ENCODE results near the gene ZSWIM1.

The ZSWIM1 gene

GRCh38 chr20:45905505-45906079 lies 24.6 kb downstream of the ZSWIM1 start:
- no peaks in the 10 kb centered on the region for H3K9me3 ChIP-seq (replicated peaks in 1 of 11)
- H3K9ac ChIP-seq: peak overlapping the region in 1 of 11 experiments; percentile 9; a peak in 1 of 22 replicates
- H3K4me1 ChIP-seq: peaks cover 37 to 65% (median 53%) of the 10 kb centered on the region in 10 experiments
- no peak overlapping the region for H3K4me2 ChIP-seq
- H3K4me3 ChIP-seq: no peak overlapping the region
- no peaks in the 10 kb centered on the region for H3K27me3 ChIP-seq
- H3K36me3 ChIP-seq: peaks cover 0 to 86% (median 7%) of the 10 kb centered on the region in 11 experiments; a peak in 9 of 22 replicates
- peaks cover 0 to 64% (median 0%) of the 10 kb centered on the region in 11 experiments; a peak in 4 of 22 replicates for H4K20me1 ChIP-seq
- H3K27ac ChIP-seq: 0 out of 22 replicates have a peak overlapping the region, but pooled peaks of 1 of the 11 experiments have one; percentile 3
- no peak for TF ChIP-seq Cebpa-rat (IDR thresholded peaks at IDR 0.05)

GRCh38 chr20:45907219-45907948 lies 26.4 kb downstream of the ZSWIM1 start:
- no peak overlapping the region for H3K4me2 ChIP-seq
- peak overlapping the region in 1 of 11 experiments; percentile 8; a peak in 1 of 22 replicates for H3K9ac ChIP-seq
- H4K20me1 ChIP-seq: peaks cover 0 to 48% (median 0%) of the 10 kb centered on the region in 11 experiments; a peak in 3 of 22 replicates
- H3K36me3 ChIP-seq: peaks cover 0 to 68% (median 0%) of the 10 kb centered on the region in 11 experiments; a peak in 4 of 22 replicates
- peaks cover 0 to 14% (median 14%) of the 10 kb centered on the region in 11 experiments; a peak in 20 of 22 replicates for H3K27me3 ChIP-seq
- H3K9me3 ChIP-seq (replicated peaks in 1 of 11): no peaks in the 10 kb centered on the region
- H3K4me1 ChIP-seq: peaks cover 45 to 61% (median 54%) of the 10 kb centered on the region in 10 experiments
- TF ChIP-seq Cebpa-rat (IDR thresholded peaks at IDR 0.05): no peak
- H3K27ac ChIP-seq: no peak overlapping the region
- no peak overlapping the region for H3K4me3 ChIP-seq

GRCh38 chr20:45908084-45908483 lies 27.1 kb downstream of the ZSWIM1 start:
- peaks cover 46 to 60% (median 53%) of the 10 kb centered on the region in 10 experiments for H3K4me1 ChIP-seq

GRCh38 chr20:45909336-45909808 lies 28.3 kb downstream of the ZSWIM1 start:
- Histone ChIP-seq H4K20me1 (peaks cover 0 to 30% (median 0%) of the 10 kb centered on the region in 11 experiments; a peak in 3 of 22 replicates), H3K9ac (peak overlapping the region in 4 of 11 experiments; percentile 16 to 49 (median 36); a peak in 3 of 22 replicates), H3K9me3 (replicated peaks in 1 of 11) (no peaks in the 10 kb centered on the region), H3K27me3 (peaks cover 0 to 31% (median 19%) of the 10 kb centered on the region in 11 experiments; a peak in 20 of 22 replicates), H3K36me3 (peaks cover 0 to 48% (median 0%) of the 10 kb centered on the region in 11 experiments; a peak in 4 of 22 replicates), H3K4me1 (peaks cover 43 to 62% (median 51%) of the 10 kb centered on the region in 10 experiments), H3K4me2 (peak overlapping the region; percentile 57 to 99 (median 81)), H3K4me3 (peak overlapping the region in 1 of 10 experiments; percentile 1; a peak in 1 of 20 replicates), H3K27ac (peak overlapping the region in 9 of 11 experiments; percentile 55 to 74 (median 70); a peak in 16 of 22 replicates)
- TF ChIP-seq Cebpa-rat (IDR thresholded peaks at IDR 0.05): no peak

More at GRCh38 chr20:45908084-45908483, 27.1 kb downstream of the ZSWIM1 start:
- no peak overlapping the region for H3K4me3 ChIP-seq
- H4K20me1 ChIP-seq: peaks cover 0 to 41% (median 0%) of the 10 kb centered on the region in 11 experiments; a peak in 3 of 22 replicates
- peaks cover 0 to 61% (median 0%) of the 10 kb centered on the region in 11 experiments; a peak in 4 of 22 replicates for H3K36me3 ChIP-seq
- H3K27ac ChIP-seq: no peak overlapping the region; a peak in 1 of 22 replicates
- peak overlapping the region in 1 of 11 experiments; percentile 8; a peak in 1 of 22 replicates for H3K9ac ChIP-seq
- no peak for TF ChIP-seq Cebpa-rat (IDR thresholded peaks at IDR 0.05)
- peaks cover 0 to 20% (median 19%) of the 10 kb centered on the region in 11 experiments; a peak in 20 of 22 replicates for H3K27me3 ChIP-seq
- H3K4me2 ChIP-seq: peak overlapping the region in 1 of 11 experiments; percentile 16; a peak in 1 of 22 replicates
- H3K9me3 ChIP-seq (replicated peaks in 1 of 11): no peaks in the 10 kb centered on the region

- Histone ChIP-seq H3K9me3 (replicated peaks in 1 of 11) (no peaks in the 10 kb centered on the region), H3K4me3 (peak overlapping the region in 7 of 10 experiments; percentile 1 to 54 (median 36); a peak in 12 of 20 replicates), H4K20me1 (peaks cover 0 to 23% (median 0%) of the 10 kb centered on the region in 11 experiments; a peak in 2 of 22 replicates), H3K9ac (peak overlapping the region in 8 of 11 experiments; percentile 20 to 49 (median 34); a peak in 10 of 22 replicates), H3K27me3 (peaks cover 0 to 31% (median 19%) of the 10 kb centered on the region in 11 experiments; a peak in 20 of 22 replicates), H3K4me2 (peak overlapping the region; percentile 57 to 99 (median 81)), H3K27ac (peak overlapping the region in 10 of 11 experiments; percentile 38 to 74 (median 69); a peak in 19 of 22 replicates), H3K36me3 (peaks cover 0 to 41% (median 0%) of the 10 kb centered on the region in 11 experiments; a peak in 4 of 22 replicates), H3K4me1 (peaks cover 36 to 62% (median 47%) of the 10 kb centered on the region in 10 experiments)
- TF ChIP-seq Cebpa-rat (IDR thresholded peaks at IDR 0.05): no peak
Measured at GRCh38 chr20:45909817-45910669, 29.0 kb downstream of the ZSWIM1 start.

- peak overlapping the region; percentile 60 to 80 (median 73); a peak in 21 of 22 replicates for H3K9ac ChIP-seq
- peak in 9 of 11 experiments; percentile 7 to 85 (median 80); a peak in 15 of 22 replicates for TF ChIP-seq Cebpa-rat (IDR thresholded peaks at IDR 0.05)
Measured at GRCh38 chr20:45910670-45911485, 29.9 kb downstream of the ZSWIM1 start.

More at GRCh38 chr20:45910670-45911485, 29.9 kb downstream of the ZSWIM1 start:
- H3K27me3 ChIP-seq: peaks cover 0 to 31% (median 19%) of the 10 kb centered on the region in 11 experiments; a peak in 20 of 22 replicates
- peak overlapping the region; percentile 50 to 68 (median 55) for H3K4me3 ChIP-seq
- peak overlapping the region; percentile 65 to 80 (median 74); a peak in 21 of 22 replicates for H3K27ac ChIP-seq
- H3K9me3 ChIP-seq (replicated peaks in 1 of 11): no peaks in the 10 kb centered on the region
- peaks cover 33 to 66% (median 45%) of the 10 kb centered on the region in 10 experiments for H3K4me1 ChIP-seq
- H3K36me3 ChIP-seq: peaks cover 0 to 33% (median 0%) of the 10 kb centered on the region in 11 experiments; a peak in 4 of 22 replicates
- H4K20me1 ChIP-seq: peaks cover 0 to 23% (median 0%) of the 10 kb centered on the region in 11 experiments; a peak in 2 of 22 replicates
- H3K4me2 ChIP-seq: peak overlapping the region; percentile 83 to 99 (median 95)

All from BLaER1 treated with 17β-estradiol and CSF1 and Interleukin-3, amounts not matched to agents 10 nM and 100 nM (cell line).